Ammon's horn (tissue), 1 donor: ENCODE data around the gene RMI2.
"Not testable (repeated sequence)": the region's sequence is repeated elsewhere in the genome, so short reads cannot be mapped to it uniquely, and the experiment has no call there.

Experiments
- DNase-seq: peaks from one replicate; pipeline ENCODE4 v3.0.0-alpha.2; 2016; ENCODE audit warnings: low spot score

The RMI2 gene

GRCh38 chr16:11354733-11355574, 9.7 kb downstream of the RMI2 start:
- no peak for DNase-seq

- no peak for DNase-seq
Observed at GRCh38 chr16:11355862-11356261, 10.6 kb downstream of the RMI2 start.

- peak; percentile 65 for DNase-seq
Observed at GRCh38 chr16:11356573-11357331, 11.5 kb downstream of the RMI2 start.

- no peak for DNase-seq
Observed at GRCh38 chr16:11358531-11358930, 13.3 kb downstream of the RMI2 start.

GRCh38 chr16:11359370-11359769, 14.1 kb downstream of the RMI2 start:
- no peak for DNase-seq

- no peak for DNase-seq
Observed at GRCh38 chr16:11360641-11361373, 15.5 kb downstream of the RMI2 start.

- no peak for DNase-seq
Observed at GRCh38 chr16:11361701-11362451, 16.6 kb downstream of the RMI2 start.

- DNase-seq = no peak
Observed at GRCh38 chr16:11363927-11364258, 18.6 kb downstream of the RMI2 start.

- no peak for DNase-seq
Observed at GRCh38 chr16:11367483-11367906, 22.2 kb downstream of the RMI2 start.

GRCh38 chr16:11370084-11370931, 25.0 kb downstream of the RMI2 start:
- no peak for DNase-seq

GRCh38 chr16:11370932-11371279, 25.6 kb downstream of the RMI2 start:
- not testable (repeated sequence) for DNase-seq

- no peak for DNase-seq
Observed at GRCh38 chr16:11372073-11372828, 27.0 kb downstream of the RMI2 start.

- no peak for DNase-seq
Observed at GRCh38 chr16:11372829-11373306, 27.6 kb downstream of the RMI2 start.

- no peak for DNase-seq
Observed at GRCh38 chr16:11374255-11374654, 29.0 kb downstream of the RMI2 start.

GRCh38 chr16:11377154-11377553, 31.9 kb downstream of the RMI2 start:
- DNase-seq = no peak

- DNase-seq = not testable (repeated sequence)
Observed at GRCh38 chr16:11378951-11379350, 33.7 kb downstream of the RMI2 start.

- DNase-seq = no peak
Observed at GRCh38 chr16:11379420-11379819, 34.2 kb downstream of the RMI2 start.

- no peak for DNase-seq
Observed at GRCh38 chr16:11380836-11381235, 35.6 kb downstream of the RMI2 start.

- DNase-seq = no peak
Observed at GRCh38 chr16:11383481-11384183, 38.4 kb downstream of the RMI2 start.
